A549 (cell line): Measurements from ENCODE around the gene MRFAP1L1.

Source experiments
- MAX ChIP-seq: IDR thresholded peaks from 2 replicates; pipeline ENCODE4 v1.6.1; 2012
- RFX5 ChIP-seq: fragments of 450-650 bp; IDR thresholded peaks from 2 replicates; pipeline ENCODE4 v1.7.1; 2014; ENCODE audit warnings: antibody characterized with exemption, mild to moderate bottlenecking, moderate library complexity

- TF ChIP-seq MAX, result peak; percentile 82
- TF ChIP-seq RFX5, result no peak
Measured at GRCh38 chr4:6688879-6689505, 20.7 kb downstream of the MRFAP1L1 start.
